Measurements from ENCODE around the gene CDH16. TPM values are rescaled to one million over a fixed set of nuclear protein-coding genes. Genes with fewer than 3 reads are reported as not detected.

CDH16 gene
- total RNA-seq, 1 donor from 2014 or later = not detected

DNA sequence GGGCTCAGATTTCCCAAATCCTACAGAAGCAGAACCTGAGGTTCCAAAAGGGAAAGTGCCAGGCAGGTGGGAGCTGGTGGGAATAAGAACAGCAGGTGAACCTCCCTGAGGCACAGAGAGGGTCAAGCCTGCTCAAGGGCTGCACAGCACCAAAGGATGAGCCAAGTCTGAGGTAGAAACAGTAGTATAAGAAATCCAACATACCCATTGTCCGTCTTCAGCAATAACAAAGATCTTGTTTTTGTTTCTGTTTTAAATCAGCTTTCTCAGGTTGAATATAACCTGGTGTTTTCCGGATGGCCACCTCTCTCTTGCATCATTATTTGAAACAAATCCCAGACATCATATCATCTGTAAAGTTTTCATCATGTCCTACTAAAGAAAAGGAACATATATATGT lies 31.8 kb upstream of the CDH16 start:
- H3K4me3 Mint-ChIP-seq (ENCODE audit: unreplicated experiment) = no peak overlapping the region
- no peak for DNase-seq
- H3K27ac Mint-ChIP-seq (ENCODE audit: unreplicated experiment) = no peak overlapping the region
- H3K27me3 Mint-ChIP-seq (ENCODE audit: unreplicated experiment) = peaks cover 5% of the 10 kb centered on the region
- H3K36me3 Mint-ChIP-seq (ENCODE audit: unreplicated experiment) = no peaks in the 10 kb centered on the region
- no peak for TF ChIP-seq CTCF (IDR thresholded peaks at IDR 0.05; ENCODE audit: partially characterized antibody, unreplicated experiment)
- H3K9me3 Mint-ChIP-seq (ENCODE audit: unreplicated experiment) = peaks cover 6% of the 10 kb centered on the region
- peaks cover 11% of the 10 kb centered on the region for H3K4me1 Mint-ChIP-seq (ENCODE audit: low read depth, unreplicated experiment)

- H3K4me3 Mint-ChIP-seq (ENCODE audit: unreplicated experiment) = no peak overlapping the region
- H3K27me3 Mint-ChIP-seq (ENCODE audit: unreplicated experiment) = peaks cover 4% of the 10 kb centered on the region
Observed at GRCh38 chr16:66949472-66949871, 30.8 kb upstream of the CDH16 start.

DNA sequence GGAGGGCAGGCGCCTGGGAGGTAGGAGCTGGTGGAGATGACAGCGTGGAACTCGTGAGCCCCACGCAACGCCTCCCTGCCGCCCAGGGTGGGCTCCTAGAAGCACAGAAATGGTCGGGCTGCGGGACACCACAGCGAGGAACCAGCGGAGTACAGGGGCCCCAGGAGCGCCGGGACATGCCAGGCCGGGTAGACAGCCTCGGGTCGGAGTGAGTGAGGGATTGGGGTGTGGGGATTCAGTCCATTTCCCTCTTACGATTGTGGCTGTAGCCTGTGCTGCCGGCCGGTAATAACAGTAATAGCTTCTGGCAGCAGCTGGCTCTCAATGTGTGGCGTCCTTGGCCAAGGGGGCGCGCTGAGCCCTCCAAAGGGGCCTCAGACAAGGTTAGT lies 30.1 kb upstream of the CDH16 start:
- peak overlapping the region; percentile 76 for H3K4me3 Mint-ChIP-seq (ENCODE audit: unreplicated experiment)

More at GRCh38 chr16:66949472-66949871, 30.8 kb upstream of the CDH16 start:
- Mint-ChIP-seq H3K4me1 (ENCODE audit: low read depth, unreplicated experiment) (peaks cover 11% of the 10 kb centered on the region), H3K36me3 (ENCODE audit: unreplicated experiment) (no peaks in the 10 kb centered on the region), H3K27ac (ENCODE audit: unreplicated experiment) (no peak overlapping the region), H3K9me3 (ENCODE audit: unreplicated experiment) (peaks cover 6% of the 10 kb centered on the region)
- no peak for DNase-seq
- TF ChIP-seq CTCF (IDR thresholded peaks at IDR 0.05; ENCODE audit: partially characterized antibody, unreplicated experiment) = no peak

GRCh38 chr16:66948134-66948836 lies 29.6 kb upstream of the CDH16 start:
- no peak for TF ChIP-seq CTCF (IDR thresholded peaks at IDR 0.05; ENCODE audit: partially characterized antibody, unreplicated experiment)
- DNase-seq = no peak
- Mint-ChIP-seq H3K27me3 (ENCODE audit: unreplicated experiment) (peaks cover 4% of the 10 kb centered on the region), H3K4me3 (ENCODE audit: unreplicated experiment) (peak overlapping the region; percentile 76), H3K27ac (ENCODE audit: unreplicated experiment) (no peak overlapping the region), H3K9me3 (ENCODE audit: unreplicated experiment) (peaks cover 6% of the 10 kb centered on the region), H3K4me1 (ENCODE audit: low read depth, unreplicated experiment) (peaks cover 11% of the 10 kb centered on the region), H3K36me3 (ENCODE audit: unreplicated experiment) (no peaks in the 10 kb centered on the region)

More for the DNA sequence above, 30.1 kb upstream of the CDH16 start:
- H3K27ac Mint-ChIP-seq (ENCODE audit: unreplicated experiment) = no peak overlapping the region
- H3K27me3 Mint-ChIP-seq (ENCODE audit: unreplicated experiment) = peaks cover 4% of the 10 kb centered on the region
- H3K4me1 Mint-ChIP-seq (ENCODE audit: low read depth, unreplicated experiment) = peaks cover 11% of the 10 kb centered on the region
- DNase-seq = no peak
- no peaks in the 10 kb centered on the region for H3K36me3 Mint-ChIP-seq (ENCODE audit: unreplicated experiment)
- peaks cover 6% of the 10 kb centered on the region for H3K9me3 Mint-ChIP-seq (ENCODE audit: unreplicated experiment)
- TF ChIP-seq CTCF (IDR thresholded peaks at IDR 0.05; ENCODE audit: partially characterized antibody, unreplicated experiment) = no peak

DNA sequence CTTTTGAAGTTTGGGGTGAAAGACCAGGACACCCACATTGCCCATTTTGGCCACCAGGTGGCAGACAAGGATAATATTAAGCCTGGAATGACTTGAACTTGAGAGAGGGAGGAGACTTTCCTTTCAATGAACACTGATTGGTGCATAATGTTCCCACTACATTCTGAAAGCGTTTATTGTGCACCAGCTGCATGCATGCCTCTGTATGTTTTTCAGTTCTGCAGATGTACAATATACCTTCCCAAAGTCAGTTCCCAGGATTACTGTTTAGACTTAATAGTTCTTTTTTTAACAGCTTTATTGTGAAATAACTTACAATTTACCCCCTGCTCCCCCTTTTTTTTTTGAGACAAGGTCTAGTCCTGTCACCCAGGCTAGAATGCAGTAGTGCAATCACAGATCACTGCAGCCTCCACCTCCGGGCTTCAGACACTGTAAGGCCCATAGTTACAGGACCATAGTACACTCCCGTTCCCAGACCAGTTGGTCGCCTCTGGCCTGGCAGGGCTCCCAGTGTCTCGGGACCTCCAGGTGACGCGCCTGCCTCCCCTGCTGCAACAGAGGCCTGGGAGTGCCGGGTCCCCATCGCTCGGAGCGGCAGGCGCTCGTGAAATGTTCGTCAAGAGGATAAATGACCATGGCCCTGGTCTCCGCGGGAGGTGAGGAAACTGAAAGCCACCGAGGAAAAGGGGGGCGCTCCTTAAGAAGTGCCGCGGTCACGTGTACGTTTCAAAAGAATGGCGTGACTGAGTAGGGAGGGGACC lies 28.8 kb upstream of the CDH16 start:
- Mint-ChIP-seq H3K4me3 (ENCODE audit: unreplicated experiment) (peak overlapping the region; percentile 76), H3K9me3 (ENCODE audit: unreplicated experiment) (peaks cover 6% of the 10 kb centered on the region), H3K36me3 (ENCODE audit: unreplicated experiment) (no peaks in the 10 kb centered on the region), H3K27ac (ENCODE audit: unreplicated experiment) (no peak overlapping the region), H3K27me3 (ENCODE audit: unreplicated experiment) (peaks cover 4% of the 10 kb centered on the region), H3K4me1 (ENCODE audit: low read depth, unreplicated experiment) (peaks cover 8% of the 10 kb centered on the region)
- peak; percentile 96 for TF ChIP-seq CTCF (IDR thresholded peaks at IDR 0.05; ENCODE audit: partially characterized antibody, unreplicated experiment)
- DNase-seq = peak; percentile 83
